ENCODE measurements around the gene DCAF8.

DCAF8 gene

GRCh38 chr1:160167580-160167979 lies 94.8 kb downstream of the DCAF8 start:
- DNase-seq, result no peak

- DNase-seq, result no peak
These were observed 95.3 kb downstream of the DCAF8 start for GRCh38 chr1:160167056-160167455.

GRCh38 chr1:160166166-160166868 lies 96.0 kb downstream of the DCAF8 start:
- no peak for DNase-seq
